IMR-90 (cell line): ENCODE data around the gene SEL1L2. TPM values are rescaled to one million over a fixed set of nuclear protein-coding genes. Genes with fewer than 3 reads are reported as not detected.

Experiments
- ATAC-seq: fragments of 200-7000 bp; cut with Tn5 transposase; 2 replicates; pipeline ENCODE4 v1.9.1; 2020; ENCODE audit warnings: low read depth, mild to moderate bottlenecking, moderate library complexity
- BruUV-seq: library from RNA; stranded (reverse); fragments of 400-500 nt; replicated peaks from 2 replicates; lab custom pipeline; 2021; lab: Mats Ljungman, UMichigan
- CTCF ChIA-PET: fragments of 300-600 bp; formaldehyde crosslinking; extraction: SDS; loops from one replicate; lab custom pipeline; 2021; ENCODE audit warnings: antibody characterized with exemption; lab: Yijun Ruan, JAX
- POLR2A ChIA-PET: fragments of 300-600 bp; sonication (Branson Sonifier 250); formaldehyde crosslinking; loops from one replicate; lab custom pipeline; 2022; ENCODE audit warnings: antibody characterized with exemption; ENCODE audit not compliant: unreplicated experiment; lab: Charles Lee
- DNase-seq: peaks from one replicate; pipeline ENCODE4 v3.0.0; 2013
- H2AFZ ChIP-seq: replicated peaks from 2 replicates; pipeline ENCODE3; 2013; ENCODE audit warnings: low read length, mild to moderate bottlenecking; ENCODE audit not compliant: poor library complexity
- H2AK5ac ChIP-seq: 2 replicates; pipeline ENCODE4 v1.6.1; 2013; ENCODE audit warnings: low read depth, low read length, inconsistent platforms
- H2AK9ac ChIP-seq: replicated peaks from 2 replicates; pipeline ENCODE3; 2013; ENCODE audit warnings: mild to moderate bottlenecking, low read depth, low read length, moderate library complexity; ENCODE audit not compliant: poor library complexity
- H2BK120ac ChIP-seq: 2 replicates; pipeline ENCODE4 v1.6.1; 2013; ENCODE audit warnings: low read depth, low read length, inconsistent platforms
- H2BK15ac ChIP-seq: 3 replicates; pipeline ENCODE4 v1.6.1; 2013; ENCODE audit warnings: low read depth, low read length, inconsistent platforms
- H2BK20ac ChIP-seq: 2 replicates; pipeline ENCODE4 v1.6.1; 2013; ENCODE audit warnings: low read depth, mild to moderate bottlenecking, inconsistent platforms, low read length, moderate library complexity
- H2BK5ac ChIP-seq: 2 replicates; pipeline ENCODE4 v1.6.1; 2013; ENCODE audit warnings: mild to moderate bottlenecking, low read depth, low read length, inconsistent platforms; ENCODE audit not compliant: poor library complexity, severe bottlenecking
- H3K14ac ChIP-seq: replicated peaks from 2 replicates; pipeline ENCODE4 v1.6.1; 2013; ENCODE audit warnings: low read depth, low read length, inconsistent platforms
- H3K18ac ChIP-seq: 2 replicates; pipeline ENCODE4 v1.6.1; 2013; ENCODE audit warnings: low read depth, low read length, control low read depth
- H3K23ac ChIP-seq: 2 replicates; pipeline ENCODE4 v1.6.1; 2013; ENCODE audit warnings: low read depth, low read length, inconsistent platforms
- H3K27ac ChIP-seq: 2 replicates; pipeline ENCODE4 v1.5.1; 2013; ENCODE audit warnings: mild to moderate bottlenecking, control low read depth, low read length; ENCODE audit not compliant: insufficient read depth
- H3K27me3 ChIP-seq: 2 replicates; pipeline ENCODE4 v1.6.1; 2013; ENCODE audit warnings: low read length; ENCODE audit not compliant: control insufficient read depth, insufficient read depth
- H3K36me3 ChIP-seq: 2 replicates; pipeline ENCODE4 v1.6.1; 2013; ENCODE audit warnings: low read length, mixed read lengths; ENCODE audit not compliant: control insufficient read depth, insufficient read depth
- H3K4ac ChIP-seq: 2 replicates; pipeline ENCODE4 v1.6.1; 2013; ENCODE audit warnings: low read depth, low read length, inconsistent platforms
- H3K4me1 ChIP-seq: 2 replicates; pipeline ENCODE4 v1.6.1; 2013; ENCODE audit warnings: low read length, mixed read lengths; ENCODE audit not compliant: control insufficient read depth, insufficient read depth
- H3K4me2 ChIP-seq: 2 replicates; pipeline ENCODE4 v1.6.1; 2013; ENCODE audit warnings: low read depth, mild to moderate bottlenecking, control low read depth, low read length, moderate library complexity
- H3K4me3 ChIP-seq: 2 replicates; pipeline ENCODE4 v1.5.1; 2013; ENCODE audit warnings: low read depth, mild to moderate bottlenecking, control low read depth, low read length, moderate library complexity; ENCODE audit not compliant: insufficient read depth
- H3K56ac ChIP-seq: 2 replicates; pipeline ENCODE4 v1.6.1; 2013; ENCODE audit warnings: low read length, inconsistent platforms; ENCODE audit not compliant: insufficient read depth; ENCODE audit errors: extremely low read depth
- H3K79me1 ChIP-seq, 2 experiments: 2 replicates each; pipeline ENCODE4 v1.6.1; 2013; ENCODE audit warnings: low read length in 2 of 2, inconsistent platforms in 1 of 2, low read depth in 1 of 2
- H3K9ac ChIP-seq: 2 replicates; pipeline ENCODE4 v1.6.1; 2013; ENCODE audit warnings: low read depth, low read length, control low read depth
- H3K9me1 ChIP-seq: 2 replicates; pipeline ENCODE4 v1.6.1; 2013; ENCODE audit warnings: low read length, inconsistent platforms; ENCODE audit not compliant: insufficient read depth
- H3K9me3 ChIP-seq: 2 replicates; pipeline ENCODE4 v1.6.1; 2013; ENCODE audit warnings: low read length; ENCODE audit not compliant: control insufficient read depth, insufficient read depth
- H4K20me1 ChIP-seq: 2 replicates; pipeline ENCODE4 v1.6.1; 2013; ENCODE audit warnings: low read length, inconsistent platforms; ENCODE audit not compliant: insufficient read depth
- H4K5ac ChIP-seq: 2 replicates; pipeline ENCODE4 v1.6.1; 2013; ENCODE audit warnings: mild to moderate bottlenecking, low read depth, low read length, control low read depth
- H4K8ac ChIP-seq, 2 experiments: 2 replicates each; pipeline ENCODE4 v1.6.1; 2013; ENCODE audit warnings: low read depth in 2 of 2, low read length in 2 of 2, control low read depth in 1 of 2, inconsistent platforms in 1 of 2
- H4K91ac ChIP-seq: 2 replicates; pipeline ENCODE4 v1.6.1; 2013; ENCODE audit warnings: low read depth, low read length, inconsistent platforms; ENCODE audit not compliant: insufficient read depth
- BHLHE40 ChIP-seq: fragments of 150-350 bp; IDR thresholded peaks from 2 replicates; pipeline ENCODE4 v1.6.1; 2016; ENCODE audit warnings: mild to moderate bottlenecking, low read depth, low read length
- CEBPB ChIP-seq: IDR thresholded peaks from 2 replicates; pipeline ENCODE4 v1.6.1; 2012; ENCODE audit warnings: low read depth, low read length, improper control_type of control experiment
- CHD1 ChIP-seq: IDR thresholded peaks from 2 replicates; pipeline ENCODE4 v1.6.1; 2012; ENCODE audit warnings: low read depth, low read length, improper control_type of control experiment
- MAFK ChIP-seq: IDR thresholded peaks from 2 replicates; pipeline ENCODE4 v1.6.1; 2012; ENCODE audit warnings: low read depth, low read length, improper control_type of control experiment
- MXI1 ChIP-seq: IDR thresholded peaks from 2 replicates; pipeline ENCODE4 v1.6.1; 2012; ENCODE audit warnings: low read depth, mild to moderate bottlenecking, low read length, moderate library complexity, borderline replicate concordance
- POLR2A ChIP-seq: IDR thresholded peaks from 2 replicates; pipeline ENCODE4 v1.6.1; 2012; ENCODE audit warnings: mild to moderate bottlenecking, low read depth, low read length
- RAD21 ChIP-seq: IDR thresholded peaks from 2 replicates; pipeline ENCODE4 v1.6.1; 2012; ENCODE audit warnings: low read length, improper control_type of control experiment
- RCOR1 ChIP-seq: IDR thresholded peaks from 2 replicates; pipeline ENCODE4 v1.6.1; 2012; ENCODE audit warnings: mild to moderate bottlenecking, low read length, improper control_type of control experiment; ENCODE audit not compliant: insufficient replicate concordance
- RFX5 ChIP-seq: IDR thresholded peaks from 2 replicates; pipeline ENCODE4 v1.8.0; 2012; ENCODE audit warnings: low read depth, mild to moderate bottlenecking, low read length, moderate library complexity
- WGBS, 2 experiments: methylation state at CpG; one replicate each; pipeline versions ENCODE4 v1.1.5 to v1.1.7; 2013; ENCODE audit warnings: missing lambda C conversion rate in 2 of 2; ENCODE audit not compliant: insufficient read length in 1 of 2; ENCODE audit errors: extremely low coverage in 2 of 2; 5-methylcytosine and 5-hydroxymethylcytosine counted together
- dilution Hi-C: fragments of 300-500 bp; cut with HindIII; formaldehyde crosslinking; loops from one replicate; pipeline ENCODE4 v1.14.3; 2018; ENCODE audit warnings: low sequenced_read_pairs; ENCODE audit not compliant: unreplicated experiment
- in situ Hi-C: fragments of 300-500 bp; cut with MboI; formaldehyde crosslinking; loops from 3 replicates; pipeline ENCODE4 v1.14.3; 2019; ENCODE audit warnings: low sequenced_read_pairs, inconsistent platforms, mixed read lengths
- intact Hi-C: fragments of 100-400 bp; cut with micrococcal nuclease; formaldehyde crosslinking; loops from 2 replicates; pipeline ENCODE4 v1.10.0; 2022
- polyA plus RNA-seq, 3 experiments: library from polyadenylated mRNA; depleted of rRNA; stranded (reverse); fragments of >200 nt; gene quantifications; 2 replicates each; pipeline ENCODE4 v1.2.3, GENCODE V29; 2012; ENCODE audit warnings: low replicate concordance in 1 of 3
- total RNA-seq: library from RNA; depleted of rRNA; stranded (reverse); fragments of >200 nt; gene quantifications from 2 replicates; pipeline ENCODE4 v1.2.3, GENCODE V29; 2012
- TF ChIP-seq, protein P1 (sequence below): fragments of 150-350 bp; IDR thresholded peaks from 2 replicates; pipeline ENCODE4 v1.6.1; 2017; ENCODE audit warnings: mild to moderate bottlenecking, antibody characterized with exemption, low read length, low read depth

The SEL1L2 gene
- total and polyA plus RNA-seq, 2 of the 4 experiments (the other 2 are of a cell fraction): not detected

DNA sequence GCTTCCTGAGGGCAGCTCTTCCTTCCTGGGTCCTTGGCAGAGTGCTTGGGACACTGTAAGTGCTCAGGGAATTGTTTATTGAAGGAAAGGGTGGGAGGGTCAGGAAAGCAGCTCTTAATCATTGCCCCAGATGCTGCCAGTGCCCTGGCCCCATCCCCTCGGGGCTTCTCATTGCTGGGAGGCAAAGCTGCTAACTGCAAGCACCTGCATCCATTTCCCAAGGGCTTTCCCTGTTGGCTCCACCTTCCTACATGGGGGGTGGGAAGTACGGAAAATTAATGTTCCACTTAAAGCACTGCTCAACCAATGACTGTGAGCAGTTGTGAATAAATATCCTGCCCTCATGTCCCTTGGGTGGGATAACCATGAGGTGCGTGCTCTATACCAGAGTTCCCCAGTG, 149.2 kb downstream of the SEL1L2 start:
- Histone ChIP-seq H2AFZ (no peak overlapping the region), H3K36me3 (no peaks in the 10 kb centered on the region), H3K9ac (no peak overlapping the region), H4K20me1 (no peaks in the 10 kb centered on the region), H2AK5ac (no peak overlapping the region), H3K23ac (no peak overlapping the region), H3K18ac (no peak overlapping the region), H3K4ac (no peak overlapping the region), H4K8ac (no peak overlapping the region), H3K56ac (no peak overlapping the region), H2BK5ac (no peak overlapping the region), H2BK15ac (no peak overlapping the region), H3K27ac (no peak overlapping the region), H3K4me2 (no peak overlapping the region), H4K91ac (no peak overlapping the region), H3K79me1 (no peaks in the 10 kb centered on the region), H2AK9ac (no peak overlapping the region), H4K5ac (no peak overlapping the region), H2BK120ac (no peak overlapping the region), H3K4me1 (no peaks in the 10 kb centered on the region), H2BK20ac (no peak overlapping the region), H3K9me1 (no peaks in the 10 kb centered on the region), H3K27me3 (no peaks in the 10 kb centered on the region; the same call in 1 of the 2 replicates), H3K4me3 (no peak overlapping the region), H3K14ac (no peak overlapping the region), H3K9me3 (no peaks in the 10 kb centered on the region)
- dilution Hi-C loops (no loop called here), intact Hi-C loops (no loop called here), in situ Hi-C loops (no loop called here)
- no TSS peak for BruUV-seq
- TF ChIP-seq POLR2A: no peak
- TF ChIP-seq CEBPB: no peak
- TF ChIP-seq BHLHE40: no peak
- TF ChIP-seq, protein P1, sequence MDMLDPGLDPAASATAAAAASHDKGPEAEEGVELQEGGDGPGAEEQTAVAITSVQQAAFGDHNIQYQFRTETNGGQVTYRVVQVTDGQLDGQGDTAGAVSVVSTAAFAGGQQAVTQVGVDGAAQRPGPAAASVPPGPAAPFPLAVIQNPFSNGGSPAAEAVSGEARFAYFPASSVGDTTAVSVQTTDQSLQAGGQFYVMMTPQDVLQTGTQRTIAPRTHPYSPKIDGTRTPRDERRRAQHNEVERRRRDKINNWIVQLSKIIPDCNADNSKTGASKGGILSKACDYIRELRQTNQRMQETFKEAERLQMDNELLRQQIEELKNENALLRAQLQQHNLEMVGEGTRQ: no peak
- no peak for TF ChIP-seq MAFK
- TF ChIP-seq RCOR1: no peak
- TF ChIP-seq RFX5: no peak
- TF ChIP-seq CHD1: no peak
- TF ChIP-seq MXI1: no peak
- no peak for TF ChIP-seq RAD21
- DNase-seq (no peak), ATAC-seq (no peak)
- CTCF ChIA-PET: no interaction called here
- POLR2A ChIA-PET: no interaction called here
- WGBS, 2 experiments: 80% methylated on average over 1 of the region's 3 CpGs; no CpG with 5 or more reads in 1 of the 2 experiments
